GM08714 (cell line): ENCODE results near the gene TNRC18.

Experiments used
- H3K4me3 ChIP-seq: fragments of 200-500 bp; sonication (Bioruptor generic); 2 replicates; pipeline ENCODE4 v1.5.1; 2014; ENCODE audit warnings: mild to moderate bottlenecking, low read length, inconsistent platforms
- ZNF274 ChIP-seq: IDR thresholded peaks from 2 replicates; pipeline ENCODE4 v1.6.1; 2012; ENCODE audit warnings: mild to moderate bottlenecking, low read depth, low read length

The TNRC18 gene

GRCh38 chr7:5439572-5440496 lies 16.2 kb upstream of the TNRC18 start:
- no peak for TF ChIP-seq ZNF274
- H3K4me3 ChIP-seq: no peak overlapping the region

GRCh38 chr7:5439209-5439571 lies 15.6 kb upstream of the TNRC18 start:
- no peak overlapping the region for H3K4me3 ChIP-seq
- no peak for TF ChIP-seq ZNF274

GRCh38 chr7:5437987-5438386 lies 14.4 kb upstream of the TNRC18 start:
- no peak overlapping the region for H3K4me3 ChIP-seq
- no peak for TF ChIP-seq ZNF274

DNA sequence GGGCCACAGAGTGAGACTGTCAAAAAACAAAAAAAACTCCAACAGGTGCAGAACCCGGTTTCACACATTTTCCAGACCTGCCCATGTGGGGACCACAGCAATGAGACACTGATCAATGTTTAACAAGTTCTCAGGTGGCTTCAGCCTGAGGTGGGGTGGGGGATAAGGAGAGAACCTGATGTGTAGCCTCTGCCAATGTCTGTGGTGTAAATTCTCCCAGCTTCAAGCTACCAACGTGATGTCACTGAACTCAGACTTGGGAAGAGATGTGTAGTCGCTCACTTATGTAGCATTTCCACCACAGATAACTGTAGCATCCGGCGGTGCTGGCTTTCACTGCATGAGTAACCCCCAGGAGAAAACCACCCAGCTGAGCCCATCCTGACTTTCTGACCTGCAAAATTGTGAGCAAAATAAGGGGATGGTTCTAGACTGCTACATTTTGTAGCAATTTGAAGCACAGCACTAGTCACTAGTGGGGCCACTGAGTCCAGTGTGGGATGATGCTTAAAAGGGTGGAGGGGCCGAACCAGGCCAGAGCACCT lies 13.8 kb upstream of the TNRC18 start:
- no peak overlapping the region for H3K4me3 ChIP-seq
- TF ChIP-seq ZNF274: no peak

GRCh38 chr7:5436003-5436678 lies 12.5 kb upstream of the TNRC18 start:
- no peak for TF ChIP-seq ZNF274

GRCh38 chr7:5435291-5436002 lies 11.8 kb upstream of the TNRC18 start:
- TF ChIP-seq ZNF274: no peak
- H3K4me3 ChIP-seq: no peak overlapping the region

More at GRCh38 chr7:5436003-5436678, 12.5 kb upstream of the TNRC18 start:
- H3K4me3 ChIP-seq: no peak overlapping the region

- no peak overlapping the region for H3K4me3 ChIP-seq
- no peak for TF ChIP-seq ZNF274
These were observed 9.5 kb upstream of the TNRC18 start for GRCh38 chr7:5433181-5433580.

- H3K4me3 ChIP-seq: no peak overlapping the region
- no peak for TF ChIP-seq ZNF274
These were observed 9.1 kb upstream of the TNRC18 start for GRCh38 chr7:5432691-5433090.

- H3K4me3 ChIP-seq: no peak overlapping the region
- TF ChIP-seq ZNF274: no peak
These were observed 8.0 kb upstream of the TNRC18 start for GRCh38 chr7:5431560-5432015.

DNA sequence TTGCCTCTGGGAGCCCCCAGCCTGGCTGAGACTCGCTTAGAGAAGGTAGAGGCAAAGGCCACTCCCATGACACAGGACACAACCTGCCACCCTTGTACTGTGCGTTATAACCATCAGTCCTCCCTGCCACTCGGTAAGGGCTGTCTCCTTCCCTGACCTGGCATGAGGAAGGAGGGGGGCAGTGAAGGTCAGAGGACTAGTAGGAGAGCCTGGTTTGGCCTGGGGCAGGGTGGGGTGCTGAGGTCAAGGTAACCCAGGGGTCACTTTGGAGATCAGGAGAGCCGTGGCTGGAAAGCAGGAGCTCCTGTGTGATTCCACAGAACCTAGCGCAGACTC lies 6.9 kb upstream of the TNRC18 start:
- TF ChIP-seq ZNF274: no peak
- H3K4me3 ChIP-seq: no peak overlapping the region

GRCh38 chr7:5429857-5430611 lies 6.4 kb upstream of the TNRC18 start:
- TF ChIP-seq ZNF274: no peak
- peak overlapping the region; percentile 22; the same call in 1 of the 2 replicates for H3K4me3 ChIP-seq

DNA sequence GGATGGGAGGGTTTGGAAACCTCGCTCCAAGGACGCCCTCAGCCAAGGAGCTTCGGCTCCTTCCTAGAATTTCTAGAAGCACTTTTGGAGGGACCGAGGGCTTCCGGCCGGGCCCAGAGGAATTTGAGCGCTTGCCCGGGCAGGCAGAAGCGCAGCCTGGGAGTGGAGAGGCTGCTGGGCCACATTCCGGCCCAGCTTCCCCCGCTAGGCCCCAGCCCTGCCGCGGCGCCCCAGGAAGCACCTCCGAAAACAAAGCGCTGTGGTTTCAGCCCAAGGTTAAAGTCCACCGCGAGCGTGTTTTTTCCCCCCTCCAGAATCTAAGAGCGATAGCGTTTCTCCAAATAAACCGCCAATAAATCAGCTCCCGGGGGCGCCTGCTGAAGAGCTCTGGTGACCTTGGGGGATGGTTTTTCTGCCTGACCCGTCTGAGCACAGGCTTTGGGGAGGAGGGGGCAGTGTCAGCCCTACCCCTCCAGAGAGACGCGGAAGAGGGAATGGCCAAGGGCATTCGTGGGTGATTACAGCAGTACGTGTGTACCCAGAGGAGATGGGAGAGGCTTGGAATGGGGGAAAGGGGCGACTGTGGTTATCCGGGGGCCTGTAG lies 5.7 kb upstream of the TNRC18 start:
- no peak for TF ChIP-seq ZNF274
- peak overlapping the region; percentile 22 for H3K4me3 ChIP-seq
